HG02840 (cell line): Measurements from ENCODE around the gene ADAMTS8.

Source experiments
- ATAC-seq: cut with Tn5 transposase; IDR thresholded peaks from one replicate; pipeline ENCODE4 v1.9.1; 2021; ENCODE audit warnings: mild to moderate bottlenecking, moderate library complexity, moderate number of reproducible peaks; ENCODE audit not compliant: unreplicated experiment, low FRiP score

The ADAMTS8 gene

DNA sequence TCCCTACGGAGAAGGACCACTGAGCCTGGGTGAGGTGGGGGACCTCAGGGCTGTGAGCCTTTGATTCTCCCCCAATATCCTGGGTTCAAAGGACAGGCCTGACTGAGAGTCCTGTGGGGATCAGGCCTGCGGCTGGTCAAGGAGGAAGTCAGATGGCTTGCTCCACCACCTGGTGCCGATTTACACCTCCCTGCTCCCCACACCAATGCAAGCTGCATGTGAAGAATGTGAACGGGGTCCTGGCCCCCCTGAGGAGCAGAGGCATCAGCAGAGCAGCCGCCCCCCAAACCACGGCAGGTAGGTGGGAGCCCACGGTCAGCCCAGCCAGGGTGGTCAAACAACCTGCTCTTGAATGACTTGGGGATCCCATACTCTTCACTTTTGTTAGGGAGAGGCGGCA lies 6.7 kb downstream of the ADAMTS8 start:
- ATAC-seq, result no peak

- ATAC-seq, result no peak
Measured at GRCh38 chr11:130421199-130421585, 7.2 kb downstream of the ADAMTS8 start.

GRCh38 chr11:130420478-130421198 lies 7.8 kb downstream of the ADAMTS8 start:
- no peak for ATAC-seq

GRCh38 chr11:130418756-130419155 lies 9.7 kb downstream of the ADAMTS8 start:
- ATAC-seq, result no peak

GRCh38 chr11:130418210-130418609 lies 10.2 kb downstream of the ADAMTS8 start:
- ATAC-seq, result no peak

GRCh38 chr11:130416906-130417305 lies 11.5 kb downstream of the ADAMTS8 start:
- ATAC-seq, result no peak

DNA sequence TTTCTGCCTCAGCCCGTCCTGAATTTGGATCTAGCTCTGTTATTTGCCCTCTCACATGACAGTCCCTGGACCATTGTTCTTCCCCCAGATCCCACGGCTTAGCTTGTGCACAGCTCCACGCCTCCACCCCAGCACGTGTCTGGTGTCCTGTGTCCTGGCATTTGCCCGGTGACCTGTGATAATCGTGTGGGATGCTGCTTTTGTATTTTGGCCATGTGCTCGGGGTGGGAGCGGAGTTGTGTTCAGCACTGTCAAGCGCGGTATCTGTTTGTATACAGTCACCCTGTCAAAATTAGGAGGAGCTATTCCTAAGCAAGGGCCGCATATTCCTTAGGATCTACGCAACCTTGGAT lies 11.9 kb downstream of the ADAMTS8 start:
- ATAC-seq, result no peak

DNA sequence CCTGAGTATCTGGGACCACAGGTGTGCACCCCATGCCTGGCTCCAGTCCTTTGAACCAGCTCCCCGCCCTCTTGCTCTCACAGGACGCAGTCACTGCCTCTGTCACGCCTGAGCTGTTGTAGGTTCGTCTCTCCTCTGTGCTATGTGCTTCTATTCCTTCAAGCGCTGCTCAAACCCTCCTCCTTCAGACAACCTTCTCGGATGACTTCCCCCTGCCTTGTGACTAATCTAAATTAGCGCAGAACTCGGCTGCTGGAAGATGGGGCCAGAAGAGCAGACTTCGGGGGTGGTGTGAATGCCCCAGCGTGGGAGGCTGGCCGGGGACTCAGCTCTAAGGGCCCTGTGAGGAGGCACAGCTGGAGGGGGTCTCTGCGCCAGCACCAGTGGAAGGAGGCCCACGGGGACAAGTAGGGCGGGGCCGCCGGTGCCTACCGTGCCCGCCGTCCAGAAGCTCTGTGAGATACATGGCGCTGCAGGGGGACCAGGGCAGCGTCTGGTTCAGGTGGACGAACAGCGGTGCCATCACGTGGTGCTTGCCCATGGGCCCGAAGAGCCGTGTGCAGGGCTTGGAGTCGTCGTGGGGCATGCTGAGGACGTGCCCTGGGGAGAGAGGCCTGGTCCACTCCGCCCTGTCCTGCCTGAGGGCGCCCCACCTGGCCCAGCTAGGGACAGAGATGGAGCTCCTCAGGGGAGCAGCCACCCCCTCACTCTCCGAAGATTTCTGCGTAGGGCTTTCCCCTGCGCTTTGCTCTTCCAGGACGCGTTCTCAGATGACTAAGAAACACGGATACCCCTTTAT lies 12.5 kb downstream of the ADAMTS8 start:
- no peak for ATAC-seq

GRCh38 chr11:130414107-130415080 lies 14.0 kb downstream of the ADAMTS8 start:
- no peak for ATAC-seq

DNA sequence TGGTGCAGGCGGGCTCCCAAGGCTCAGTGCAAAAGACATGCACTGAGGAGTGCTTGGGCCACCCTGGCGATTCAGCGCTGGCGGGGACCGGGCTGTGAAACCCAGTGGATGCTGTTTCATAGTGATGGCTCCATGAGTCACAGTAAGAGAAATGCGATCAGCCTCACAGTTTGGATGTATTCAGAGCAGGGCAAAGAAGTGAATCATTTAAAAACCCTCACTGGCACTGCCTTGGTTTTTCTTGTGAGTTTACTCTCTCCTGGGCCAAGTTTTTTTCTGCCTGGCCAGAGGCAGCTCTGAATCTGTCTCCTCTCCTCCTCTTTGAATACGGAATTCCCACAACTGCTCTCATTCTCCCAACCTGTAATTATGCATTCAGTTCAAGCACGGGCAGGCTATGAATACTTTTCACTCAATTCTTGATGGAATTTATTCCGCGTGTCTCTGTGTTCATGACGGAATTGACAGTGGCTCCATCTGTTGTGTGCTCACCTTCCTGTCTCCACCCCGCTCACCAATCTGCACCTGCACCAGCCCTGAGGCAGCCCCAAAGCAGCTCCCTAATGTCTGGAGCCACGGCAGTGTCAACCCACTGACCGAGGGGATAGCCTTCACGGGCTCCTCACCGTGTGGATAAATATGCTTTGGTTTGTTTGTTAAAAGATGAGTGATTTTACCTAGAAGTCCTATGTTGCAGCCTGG lies 14.9 kb downstream of the ADAMTS8 start:
- no peak for ATAC-seq

- ATAC-seq, result no peak
Measured at GRCh38 chr11:130411223-130411622, 17.2 kb downstream of the ADAMTS8 start.

DNA sequence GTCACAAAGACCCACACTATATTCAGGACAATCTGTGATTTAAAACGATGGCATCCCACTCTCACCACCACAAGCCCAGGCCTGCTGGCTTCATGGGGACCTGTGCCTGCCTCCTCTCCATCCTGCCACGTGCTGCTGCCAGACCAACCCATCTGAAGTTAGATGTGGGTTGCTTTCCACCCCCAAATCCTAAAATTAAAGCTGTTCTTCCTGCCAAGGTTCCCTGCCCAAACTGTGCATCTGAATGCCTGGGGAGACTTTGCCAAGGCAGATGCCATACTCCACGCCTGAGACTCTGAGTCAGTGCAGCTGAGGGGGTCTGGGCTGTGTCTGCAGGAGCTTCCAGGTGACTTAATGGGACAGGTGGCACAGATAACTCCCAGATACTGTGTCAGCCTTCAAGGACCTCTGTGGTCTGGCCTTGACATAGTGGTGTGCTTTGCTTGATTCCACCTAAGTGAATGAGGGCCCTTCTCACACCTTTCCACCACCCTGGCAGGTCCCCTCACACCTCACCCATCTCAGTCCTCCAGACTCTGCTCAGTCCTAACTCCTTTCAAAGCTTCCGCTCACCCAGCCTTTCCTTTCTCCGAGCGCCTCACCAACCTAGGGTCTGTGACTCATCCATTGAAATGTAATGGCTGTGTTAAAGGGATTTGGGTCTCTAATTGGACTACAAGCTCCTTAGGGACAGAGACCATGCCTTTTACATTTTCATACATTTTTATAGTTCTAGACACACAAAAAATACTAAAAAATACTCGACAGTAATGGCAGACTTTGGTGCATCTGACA lies 18.6 kb downstream of the ADAMTS8 start:
- no peak for ATAC-seq

DNA sequence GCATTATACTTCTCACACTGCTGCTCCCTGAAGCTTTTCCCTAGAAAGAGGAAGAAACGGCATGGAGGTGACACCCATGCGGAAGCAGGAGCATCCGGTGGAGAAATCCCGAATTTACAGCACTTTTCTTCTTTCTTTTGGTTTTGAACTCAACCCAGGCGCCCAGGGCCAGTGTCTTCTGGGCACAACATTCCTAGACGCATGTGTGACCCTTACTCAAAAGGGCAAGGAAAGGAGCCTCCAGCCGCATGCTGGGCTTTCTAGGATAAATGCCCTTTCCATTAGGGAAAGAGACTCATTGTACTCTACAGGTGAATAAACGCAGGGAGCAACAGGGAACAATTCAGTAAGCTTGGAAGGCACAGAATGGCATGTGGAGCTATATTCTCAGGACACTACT lies 19.5 kb downstream of the ADAMTS8 start:
- ATAC-seq, result no peak

DNA sequence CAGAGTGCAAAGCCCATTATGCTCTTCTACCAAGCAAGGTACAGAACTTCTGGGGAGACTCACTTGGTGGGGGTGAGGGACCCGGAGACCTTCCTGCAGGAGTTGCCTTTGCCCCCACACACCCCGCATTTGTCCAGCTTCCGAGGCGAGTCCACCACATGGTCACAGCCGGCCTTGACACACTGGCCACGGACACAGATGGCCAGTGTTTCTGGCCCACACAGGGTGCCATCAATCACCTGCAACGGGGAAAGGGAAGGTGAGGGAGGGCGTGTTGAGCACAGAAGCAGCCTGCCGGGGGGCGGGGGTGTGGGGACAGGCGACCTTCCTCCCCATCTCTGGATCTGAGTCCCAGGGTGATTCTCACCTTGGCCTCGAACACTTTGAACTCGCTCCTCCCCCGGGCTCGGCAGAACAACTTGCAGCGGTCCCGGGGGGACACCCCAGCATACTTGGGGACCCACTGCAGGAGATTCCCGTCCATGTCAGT lies 20.0 kb downstream of the ADAMTS8 start:
- no peak for ATAC-seq

- ATAC-seq, result no peak
Measured at GRCh38 chr11:130407978-130408377, 20.4 kb downstream of the ADAMTS8 start.

DNA sequence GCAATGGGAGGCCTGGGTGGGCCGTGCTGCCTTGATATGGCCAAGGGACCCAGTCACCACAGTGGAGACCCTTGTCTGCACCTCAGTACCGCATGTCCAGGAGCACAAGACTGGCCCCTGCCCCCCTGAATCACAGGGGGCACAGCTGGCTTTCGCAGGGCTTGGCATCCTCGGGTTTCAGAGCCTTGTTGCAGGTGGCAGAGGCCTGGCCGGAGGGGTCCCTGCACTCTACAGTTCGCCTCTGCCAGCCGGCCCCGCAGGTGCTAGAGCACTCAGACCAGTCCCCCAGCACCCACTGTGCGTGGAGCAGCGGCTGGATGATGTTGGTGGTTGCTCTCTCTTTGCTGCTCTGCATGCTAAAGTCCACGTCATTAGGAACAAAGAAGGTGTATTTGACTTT lies 23.0 kb downstream of the ADAMTS8 start:
- no peak for ATAC-seq

DNA sequence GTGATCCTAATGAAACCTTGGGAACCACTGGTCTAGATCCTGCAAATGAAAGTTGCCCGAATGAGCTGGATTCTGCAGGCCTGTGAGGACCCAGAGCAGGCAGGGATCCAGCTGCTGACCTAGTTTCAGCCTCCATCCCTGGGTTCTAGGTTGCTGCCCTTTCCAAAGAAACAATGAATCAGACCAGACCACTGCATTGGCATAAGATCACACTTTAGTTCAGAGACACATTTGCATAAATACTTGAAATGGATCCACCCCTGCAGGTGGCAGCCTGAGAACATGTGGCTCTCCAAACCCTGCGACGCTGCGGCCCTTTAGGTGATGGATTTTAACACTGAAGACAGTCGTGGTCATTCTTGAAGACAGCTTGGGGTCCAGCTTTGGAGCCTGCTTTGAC lies 23.7 kb downstream of the ADAMTS8 start:
- ATAC-seq, result no peak

GRCh38 chr11:130403967-130404366 lies 24.4 kb downstream of the ADAMTS8 start:
- ATAC-seq, result no peak

DNA sequence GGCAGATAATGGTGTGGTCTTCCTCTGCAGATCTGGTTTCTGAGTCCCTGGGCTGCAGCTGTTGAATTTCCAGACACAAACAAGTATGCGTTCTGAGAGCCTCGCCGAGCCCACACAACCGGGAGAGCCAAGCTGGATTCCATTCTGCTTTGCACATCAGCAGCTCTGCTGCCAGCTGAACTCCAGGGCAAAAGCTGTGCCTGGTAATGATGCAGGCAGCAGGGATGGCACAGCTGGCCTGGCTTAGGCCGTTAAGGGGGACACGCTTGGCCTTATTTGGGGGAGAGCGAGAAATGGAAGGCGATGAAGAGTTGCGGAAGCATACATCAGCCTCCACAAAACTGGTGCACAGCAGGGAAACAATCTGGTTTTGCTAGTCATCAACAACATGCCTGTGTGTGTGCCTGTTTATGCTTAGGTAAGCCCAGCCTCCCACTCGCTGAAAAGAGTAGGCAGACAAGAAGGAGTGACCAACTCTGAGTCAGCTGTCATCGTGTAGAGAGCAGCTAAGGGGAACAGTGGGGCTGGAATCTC lies 25.1 kb downstream of the ADAMTS8 start:
- ATAC-seq, result no peak
